Breast epithelium (tissue), 4 donors: ENCODE measurements around the gene ATG2A. TPM values are rescaled to one million over a fixed set of nuclear protein-coding genes. Genes with fewer than 3 reads are reported as not detected.

Experiments
- DNase-seq, 2 donors: peaks; one replicate each; pipeline ENCODE4 v3.0.0-alpha.2; 2019; ENCODE audit warnings: low spot score in 2 of 2
- H3K27ac ChIP-seq, 2 donors: fragments of 200-600 bp; sonication (generic) in 1 of 2; one replicate each; pipeline ENCODE4 v1.5.1; 2016 to 2019; ENCODE audit warnings: mild to moderate bottlenecking in 1 of 2
- H3K27me3 ChIP-seq, 2 donors: fragments of 200-600 bp; sonication (generic) in 1 of 2; one replicate each; pipeline versions ENCODE4 v1.5.1 to v1.6.0; 2017 to 2019; ENCODE audit warnings: control low read depth in 1 of 2, mild to moderate bottlenecking in 1 of 2
- H3K36me3 ChIP-seq: fragments of 200-600 bp; one replicate; pipeline ENCODE4 v1.5.1; 2019
- H3K4me1 ChIP-seq, 2 donors: fragments of 200-600 bp; sonication (generic); one replicate each; pipeline ENCODE4 v1.5.1; 2016 to 2019; ENCODE audit warnings: control low read depth in 1 of 2
- H3K4me3 ChIP-seq, 3 donors: fragments of 200-600 bp; sonication (generic); 1 replicate in 2 of 3; 2 replicates in 1 of 3; pipeline ENCODE4 v1.5.1; 2016 to 2019; ENCODE audit warnings: mild to moderate bottlenecking in 3 of 3, moderate library complexity in 2 of 3
- H3K9me3 ChIP-seq, 2 donors: fragments of 200-600 bp; sonication (generic) in 1 of 2; one replicate each; pipeline ENCODE4 v1.5.1; 2016 to 2019; ENCODE audit warnings: control low read depth in 1 of 2
- CTCF ChIP-seq, 3 donors: fragments of 450-650 bp; IDR thresholded peaks; one replicate each; pipeline ENCODE4 v1.5.1; 2016 to 2017; ENCODE audit warnings: antibody characterized with exemption in 3 of 3, mild to moderate bottlenecking in 3 of 3, moderate library complexity in 3 of 3
- POLR2A ChIP-seq: fragments of 450-650 bp; IDR thresholded peaks from one replicate; pipeline ENCODE4 v1.6.1; 2016; ENCODE audit warnings: antibody characterized with exemption, mild to moderate bottlenecking, moderate library complexity
- POLR2AphosphoS5 ChIP-seq, 3 donors: sonication (generic); formaldehyde crosslinking; IDR thresholded peaks; one replicate each; pipeline ENCODE4 v1.6.1; 2017; ENCODE audit warnings: antibody characterized with exemption in 3 of 3
- intact Hi-C: fragments of 100-400 bp; cut with DNase I; formaldehyde crosslinking; loops from one replicate; pipeline ENCODE4 v1.15.1; 2023; ENCODE audit warnings: low total_unique reads
- total RNA-seq, 3 donors: library from RNA; depleted of rRNA; stranded (reverse); fragments of >200 nt; gene quantifications; one replicate each; pipeline ENCODE4 v1.1.0, GENCODE V29; 2016

ATG2A gene
- total RNA-seq, 3 donors from 2014 or later: 20.0 to 22.1 (median 21.2) TPM

DNA sequence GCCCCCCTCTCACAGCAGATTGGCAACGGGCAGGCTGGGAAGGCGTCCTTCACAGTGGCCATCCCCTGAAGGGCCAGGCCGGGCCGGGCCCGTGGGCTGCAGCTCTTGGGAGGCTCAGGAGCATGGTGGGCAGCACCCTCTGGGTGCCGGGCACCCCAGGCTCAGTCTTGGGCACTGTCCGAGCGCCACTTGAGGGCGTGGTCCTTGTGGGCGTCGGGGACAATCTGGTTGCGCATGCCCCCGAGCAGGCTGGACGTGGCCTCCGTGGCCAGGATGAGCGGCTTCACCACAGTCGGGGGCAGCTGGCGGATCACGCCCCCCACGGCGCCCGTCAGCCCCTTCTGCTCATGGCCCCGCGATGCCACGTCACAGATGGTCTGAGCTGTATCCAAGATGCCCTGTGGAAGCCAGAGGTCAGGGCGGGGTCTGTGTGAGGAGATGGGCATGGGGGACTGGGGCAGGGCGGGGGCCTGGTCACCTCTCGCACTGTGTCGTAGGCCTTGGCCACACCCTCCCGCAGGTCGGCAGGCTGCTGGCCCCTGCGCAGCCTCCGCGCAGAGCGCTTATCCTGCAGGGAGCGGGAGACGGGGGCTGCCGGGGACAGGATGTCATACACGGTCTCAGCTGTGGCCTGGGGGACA is 22.1 kb downstream of the ATG2A start:
- Histone ChIP-seq H3K27me3 (no peaks in the 10 kb centered on the region), H3K9me3 (no peaks in the 10 kb centered on the region), H3K4me3 (no peak overlapping the region), H3K36me3 (no peaks in the 10 kb centered on the region), H3K27ac (no peak overlapping the region), H3K4me1 (no peaks in the 10 kb centered on the region)
- intact Hi-C loops: loop anchor here (5.0 kb wide), 1 partner anchor 48 kb away; no protein-coding TSS in a partner anchor
- TF ChIP-seq CTCF (IDR thresholded peaks at IDR 0.05) (no peak), POLR2A (no peak), POLR2AphosphoS5 (IDR thresholded peaks at IDR 0.05) (no peak)
- no peak for DNase-seq

- TF ChIP-seq CTCF (IDR thresholded peaks at IDR 0.05): peak; percentile 64 to 86 (median 83)
- TF ChIP-seq POLR2A: no peak
- peak in 1 of 3 donors; percentile 26 for TF ChIP-seq POLR2AphosphoS5 (IDR thresholded peaks at IDR 0.05)
- no peaks in the 10 kb centered on the region for H3K27me3 ChIP-seq
- peak; percentile 62 to 82 for DNase-seq
- no peaks in the 10 kb centered on the region for H3K4me1 ChIP-seq
- no peaks in the 10 kb centered on the region for H3K9me3 ChIP-seq
- intact Hi-C loops: no loop called here
- no peaks in the 10 kb centered on the region for H3K36me3 ChIP-seq
- no peak overlapping the region for H3K27ac ChIP-seq
- H3K4me3 ChIP-seq: no peak overlapping the region
These were observed 22.8 kb downstream of the ATG2A start for GRCh38 chr11:64894070-64894811.

GRCh38 chr11:64893194-64894069 is 23.6 kb downstream of the ATG2A start:
- TF ChIP-seq POLR2A (no peak), POLR2AphosphoS5 (IDR thresholded peaks at IDR 0.05) (no peak), CTCF (IDR thresholded peaks at IDR 0.05) (no peak)
- H3K4me3 ChIP-seq: no peak overlapping the region

GRCh38 chr11:64892838-64893193 is 24.2 kb downstream of the ATG2A start:
- intact Hi-C loops: no loop called here
- DNase-seq: no peak
- Histone ChIP-seq H3K9me3 (no peaks in the 10 kb centered on the region), H3K4me1 (peaks cover 0 to 3% of the 10 kb centered on the region in 2 donors), H3K27ac (no peak overlapping the region), H3K27me3 (no peaks in the 10 kb centered on the region), H3K4me3 (no peak overlapping the region), H3K36me3 (no peaks in the 10 kb centered on the region)
- TF ChIP-seq POLR2AphosphoS5 (IDR thresholded peaks at IDR 0.05) (no peak), POLR2A (no peak), CTCF (IDR thresholded peaks at IDR 0.05) (no peak)

More at GRCh38 chr11:64893194-64894069, 23.6 kb downstream of the ATG2A start:
- Histone ChIP-seq H3K27me3 (no peaks in the 10 kb centered on the region), H3K9me3 (no peaks in the 10 kb centered on the region), H3K27ac (no peak overlapping the region), H3K4me1 (no peaks in the 10 kb centered on the region), H3K36me3 (no peaks in the 10 kb centered on the region)
- no peak for DNase-seq
- intact Hi-C loops: no loop called here
